HG02938 (cell line): Measurements from ENCODE around the gene UBAC2.
A peak's percentile ranks its signal among the peaks of the same experiment; 100 is the strongest.
"Not testable (repeated sequence)": the region's sequence is repeated elsewhere in the genome, so short reads cannot be mapped to it uniquely, and the experiment has no call there.

Experiments
- ATAC-seq: cut with Tn5 transposase; IDR thresholded peaks from one replicate; pipeline ENCODE4 v1.9.1; 2021; ENCODE audit warnings: mild to moderate bottlenecking, moderate library complexity; ENCODE audit not compliant: unreplicated experiment

UBAC2 gene

DNA sequence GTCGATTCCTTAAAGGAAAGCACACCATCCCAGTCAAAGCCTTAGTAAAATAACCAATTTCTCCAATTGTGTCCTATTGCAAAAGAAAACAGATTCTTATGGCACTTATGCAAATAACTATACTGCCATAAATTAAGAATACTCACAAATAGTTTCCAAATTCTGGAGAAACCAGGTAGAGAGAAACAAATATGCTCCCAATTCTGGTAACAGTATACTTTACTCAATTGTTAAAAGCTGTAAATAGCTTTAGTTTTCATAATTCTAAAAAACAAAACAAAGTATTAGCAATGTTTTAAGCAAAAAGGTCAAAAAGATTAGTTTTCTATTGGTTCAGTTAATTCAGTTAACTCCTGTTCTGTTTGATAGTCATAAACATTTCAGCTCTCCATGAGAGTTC is 18.2 kb upstream of the UBAC2 start:
- no peak for ATAC-seq

GRCh38 chr13:99185606-99186005 is 15.0 kb upstream of the UBAC2 start:
- ATAC-seq = no peak

DNA sequence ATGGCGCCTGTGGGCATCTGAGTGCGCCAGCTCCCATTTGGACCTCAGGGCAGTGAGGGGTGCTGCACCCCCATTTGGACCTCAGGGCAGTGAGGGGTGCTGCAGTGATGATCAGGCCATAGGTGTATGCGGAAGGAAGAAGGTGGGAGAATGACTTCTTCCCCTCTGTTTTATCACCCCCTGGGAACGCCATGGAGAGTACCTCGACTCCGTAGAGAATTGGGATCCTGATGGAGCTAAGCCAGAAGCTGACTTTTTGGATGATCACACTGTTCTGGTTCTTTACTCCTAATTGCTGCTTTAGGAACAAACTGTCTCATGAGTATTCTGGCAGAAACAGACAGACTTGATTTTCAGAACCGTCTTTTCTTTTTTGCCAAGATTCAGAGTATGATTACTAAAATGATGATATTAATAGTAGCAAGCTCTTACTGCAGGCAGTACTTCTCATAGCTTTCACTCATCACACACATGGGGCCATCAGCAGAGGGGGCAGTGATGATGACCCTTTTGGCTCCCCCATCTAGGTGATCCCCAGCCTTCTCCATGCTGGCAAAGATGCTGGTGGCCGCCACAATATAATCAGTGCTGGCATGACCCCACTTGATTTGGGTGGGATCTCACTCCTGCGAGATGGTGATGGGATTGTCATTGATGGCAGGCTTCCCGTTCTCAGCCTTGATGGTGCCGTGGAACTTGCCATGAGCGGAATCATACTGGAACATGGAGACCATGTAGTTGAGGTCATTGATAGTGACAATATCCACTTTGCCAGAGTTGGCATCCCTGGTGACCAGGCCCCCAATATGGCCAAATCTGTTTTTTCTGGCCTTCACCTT is 10.3 kb upstream of the UBAC2 start:
- ATAC-seq = no peak

DNA sequence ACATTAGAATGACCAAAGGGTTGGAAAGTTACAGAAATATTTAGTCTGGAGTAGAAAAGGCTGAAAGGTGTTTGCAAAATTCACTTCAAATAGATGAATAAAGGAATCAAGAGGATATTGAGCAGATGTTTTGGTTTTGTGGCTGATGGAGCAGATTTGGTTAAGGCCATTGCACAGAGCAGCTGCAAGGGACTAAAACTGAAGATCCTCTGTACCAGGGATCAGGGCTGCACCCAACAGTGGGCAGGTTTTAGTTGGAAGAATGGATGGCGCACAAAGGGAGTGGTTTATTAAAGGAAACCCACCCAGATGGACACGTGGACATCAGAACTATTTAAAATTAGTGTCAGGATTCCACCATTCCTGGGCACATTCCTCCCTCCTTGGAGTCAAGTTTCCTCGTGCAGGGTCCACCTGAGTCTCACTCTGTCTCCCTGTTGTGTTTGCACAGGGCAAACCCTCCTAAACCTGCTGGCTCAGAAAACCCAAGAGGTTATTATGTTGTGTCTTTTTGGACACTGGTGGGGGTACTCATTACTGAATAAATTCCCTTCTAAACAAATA is 9.2 kb upstream of the UBAC2 start:
- ATAC-seq = no peak

DNA sequence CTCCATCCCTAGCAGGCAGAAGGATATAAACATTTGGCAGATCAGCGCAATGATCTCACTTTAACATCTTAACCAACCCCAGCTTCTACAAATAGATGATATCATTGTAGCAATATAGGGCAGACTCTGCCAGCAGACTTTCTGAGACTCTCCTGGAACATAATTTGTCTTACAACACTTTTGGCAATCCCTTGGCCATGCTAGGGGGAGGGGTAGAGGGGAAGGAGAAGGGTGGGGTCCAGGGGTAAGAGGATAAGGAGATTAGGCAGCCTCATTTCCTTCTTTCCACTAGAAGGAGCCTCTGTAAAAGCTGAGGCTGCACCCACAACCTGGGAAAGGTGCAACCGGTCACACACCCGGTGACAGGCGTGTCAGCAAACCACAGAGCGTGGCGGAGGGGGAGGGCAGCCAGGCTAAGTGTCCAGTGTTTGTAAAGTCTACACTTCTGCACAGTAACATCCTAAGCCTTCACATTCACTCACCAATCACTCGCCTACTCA is 8.7 kb upstream of the UBAC2 start:
- ATAC-seq = no peak

GRCh38 chr13:99192480-99192879 is 8.2 kb upstream of the UBAC2 start:
- ATAC-seq = no peak

DNA sequence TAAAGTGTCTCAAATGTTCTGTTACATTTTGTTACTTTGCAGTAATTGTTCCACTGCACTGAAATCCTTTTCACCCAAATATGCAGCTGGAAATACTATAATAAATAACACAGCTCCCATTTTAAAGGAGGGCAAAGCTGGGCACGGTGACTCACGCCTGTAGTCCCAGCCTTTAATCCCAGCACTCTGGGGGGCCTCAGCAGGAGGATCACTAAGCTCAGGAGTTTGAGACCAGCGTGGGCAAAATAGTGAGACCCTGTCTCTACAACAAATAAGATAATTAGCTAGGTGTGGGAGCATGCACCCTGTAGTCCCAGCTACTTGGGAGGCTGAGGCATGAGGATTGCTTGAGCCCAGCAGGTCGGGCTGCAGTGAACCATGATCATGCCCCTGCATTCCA is 7.5 kb upstream of the UBAC2 start:
- ATAC-seq = no peak

DNA sequence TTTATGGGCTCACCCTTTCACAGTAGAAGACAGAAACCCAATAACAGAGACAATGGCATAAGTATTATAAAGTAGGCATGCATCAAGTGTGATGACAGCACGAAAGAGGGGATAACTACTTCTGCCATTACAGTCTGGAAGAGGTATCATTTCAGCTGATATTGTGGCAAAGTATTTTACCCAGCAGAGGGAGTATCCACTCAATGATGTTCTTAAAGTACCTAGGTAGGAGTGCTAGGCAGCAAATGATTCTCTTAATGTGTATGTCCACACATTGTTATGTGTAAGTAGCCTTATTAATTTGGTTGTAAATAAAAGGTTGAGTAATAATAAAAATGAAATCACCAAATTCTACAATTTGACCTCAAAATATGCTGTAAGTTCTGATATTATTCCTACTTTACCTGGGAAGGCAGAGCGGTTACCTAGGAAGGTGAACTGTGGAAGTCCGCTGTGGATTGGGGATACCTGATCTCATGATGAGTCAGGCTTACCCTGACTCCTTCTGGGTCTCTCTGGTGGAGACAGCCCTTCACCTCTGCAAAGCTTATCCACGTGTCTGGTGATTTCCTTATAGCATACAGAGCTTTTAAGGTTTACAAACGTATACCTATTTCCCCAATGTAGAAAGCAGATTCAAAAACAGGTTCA is 4.1 kb upstream of the UBAC2 start:
- no peak for ATAC-seq

DNA sequence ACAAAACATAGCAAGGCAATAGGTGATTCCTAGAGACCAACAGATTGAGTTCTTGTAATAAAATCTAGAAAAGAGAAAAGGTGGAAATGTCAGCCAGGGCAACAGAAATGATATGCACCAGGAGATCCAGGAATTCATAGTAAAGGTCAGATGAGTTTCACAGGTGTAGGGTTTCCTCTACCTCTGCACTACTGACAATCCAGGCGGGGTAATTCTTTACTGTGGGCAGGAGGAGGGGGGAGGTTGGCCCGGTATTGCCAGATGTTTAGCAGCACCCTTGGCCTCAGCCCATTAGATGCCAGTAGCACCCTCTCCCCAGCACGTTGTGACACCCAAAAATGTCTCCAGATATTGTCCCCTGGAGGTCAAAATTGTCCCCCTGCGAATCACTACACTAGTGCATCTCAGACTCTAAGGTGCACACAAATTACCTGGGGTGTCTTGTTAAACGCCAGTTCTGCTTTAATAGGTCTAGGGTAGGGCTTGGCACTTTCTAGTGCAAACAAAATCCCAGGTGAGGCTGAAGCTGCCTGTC is 3.5 kb upstream of the UBAC2 start:
- no peak for ATAC-seq

DNA sequence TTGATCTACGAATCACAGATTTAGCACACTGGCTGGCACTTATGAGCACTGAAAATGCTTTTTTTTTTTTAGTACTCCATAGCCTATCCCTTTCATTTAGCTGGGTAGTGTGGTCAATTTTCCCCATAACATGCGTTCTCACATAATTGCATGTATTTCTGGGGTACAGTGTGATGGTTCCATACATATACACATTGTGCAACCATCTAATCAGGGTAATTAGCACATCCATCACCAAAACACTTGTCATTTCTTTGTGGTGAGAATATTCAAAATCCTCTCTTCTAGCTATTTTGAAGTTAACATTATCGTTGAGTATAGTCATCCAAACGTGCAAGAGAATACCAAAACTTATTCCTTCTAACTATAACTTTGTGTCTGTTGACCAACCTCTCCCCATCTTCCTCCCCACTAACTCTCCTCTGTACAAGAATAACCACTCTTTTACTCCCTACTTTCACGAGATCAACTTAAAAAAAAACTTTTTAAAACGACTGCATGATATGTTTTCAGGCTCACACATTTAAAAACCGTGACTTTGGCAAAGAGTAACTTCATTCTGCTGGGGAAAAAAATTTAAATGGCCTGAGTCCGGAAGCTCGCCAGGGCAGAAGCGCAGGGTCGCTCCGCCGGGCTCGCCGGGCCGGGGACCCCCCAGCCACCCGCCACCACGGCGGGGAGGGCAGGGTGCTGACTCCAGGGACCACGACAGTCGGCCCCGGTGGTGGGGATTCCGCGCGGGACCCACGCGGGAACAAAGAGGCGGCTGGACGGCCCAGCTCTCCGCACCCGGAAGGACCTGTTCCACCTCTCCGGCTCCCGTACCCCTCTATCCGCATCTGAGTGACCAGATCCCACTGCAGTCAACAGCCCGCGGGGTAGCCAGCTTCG is 868 bp upstream of the UBAC2 start:
- peak; percentile 0 for ATAC-seq

DNA sequence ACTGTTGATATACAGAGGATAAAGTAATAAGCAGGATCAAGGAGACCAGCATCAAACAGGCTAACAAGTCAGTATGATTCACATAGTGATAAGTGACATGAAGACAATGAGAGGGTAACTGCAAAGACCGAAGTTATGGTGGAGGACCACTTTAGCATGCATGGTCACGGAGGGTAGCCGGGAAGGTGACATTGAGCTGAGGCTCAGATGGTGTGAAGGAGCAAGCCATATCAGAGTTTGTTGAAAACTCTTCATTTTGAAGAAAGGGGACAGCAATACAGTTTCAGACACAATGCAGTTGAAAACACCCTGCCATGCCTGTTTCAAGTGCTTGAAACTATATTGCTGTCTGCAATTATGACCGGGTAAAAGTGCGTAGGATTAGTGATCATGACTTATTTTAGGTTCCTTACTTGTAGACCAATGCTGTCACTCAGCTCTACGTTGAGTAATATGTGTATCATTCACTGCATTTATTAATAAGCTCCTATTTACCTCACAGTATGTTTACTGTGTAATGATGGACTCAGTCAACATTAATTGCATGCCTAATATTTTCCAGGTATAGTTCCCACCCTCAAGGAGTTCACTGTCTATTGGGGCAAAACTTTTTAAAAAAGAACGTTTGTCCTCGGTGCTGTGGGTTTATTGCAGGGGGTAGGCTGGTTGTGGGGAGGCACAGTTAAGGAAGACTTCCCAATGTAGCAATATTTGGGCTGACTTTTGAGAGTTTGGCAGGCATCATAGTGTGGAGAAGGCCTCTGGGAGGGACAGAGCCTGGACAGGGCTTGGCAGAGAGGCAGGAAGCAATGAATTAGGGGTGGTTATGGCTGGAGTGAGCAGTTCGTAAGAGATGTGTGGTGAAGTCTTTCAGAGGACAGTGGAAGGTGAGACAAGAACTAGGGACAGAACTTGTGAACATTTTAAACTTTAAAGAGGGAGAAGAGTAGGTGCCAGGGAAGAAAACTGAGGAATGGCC is 3.2 kb downstream of the UBAC2 start:
- ATAC-seq = peak; percentile 26

DNA sequence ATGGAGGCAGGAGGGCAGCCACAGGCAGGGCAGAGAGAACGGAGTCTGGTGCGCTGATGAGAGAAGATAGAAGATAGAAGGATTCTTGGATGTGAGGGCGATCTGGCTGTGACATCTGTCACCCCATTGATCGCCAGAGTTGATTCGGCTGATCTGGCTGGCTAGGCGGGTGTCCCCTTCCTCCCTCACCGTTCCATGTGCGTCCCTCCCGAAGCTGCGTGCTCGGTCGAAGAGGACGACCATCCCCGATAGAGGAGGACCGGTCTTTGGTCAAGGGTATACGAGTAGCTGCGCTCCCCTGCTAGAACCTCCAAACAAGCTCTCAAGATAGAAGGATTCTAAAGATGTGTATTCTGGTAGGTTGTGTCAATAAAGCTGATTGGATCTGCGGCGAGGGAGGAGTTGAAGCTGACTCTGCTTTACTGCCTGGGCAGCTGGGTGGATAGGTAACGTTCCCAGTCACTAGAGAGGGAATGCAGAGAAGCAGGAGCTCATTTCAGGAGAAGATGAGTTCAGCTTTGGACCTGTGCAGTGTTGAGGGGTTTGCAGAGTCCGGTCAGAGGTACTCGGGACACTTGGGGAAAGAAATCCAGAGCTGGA is 5.1 kb downstream of the UBAC2 start:
- ATAC-seq = no peak

DNA sequence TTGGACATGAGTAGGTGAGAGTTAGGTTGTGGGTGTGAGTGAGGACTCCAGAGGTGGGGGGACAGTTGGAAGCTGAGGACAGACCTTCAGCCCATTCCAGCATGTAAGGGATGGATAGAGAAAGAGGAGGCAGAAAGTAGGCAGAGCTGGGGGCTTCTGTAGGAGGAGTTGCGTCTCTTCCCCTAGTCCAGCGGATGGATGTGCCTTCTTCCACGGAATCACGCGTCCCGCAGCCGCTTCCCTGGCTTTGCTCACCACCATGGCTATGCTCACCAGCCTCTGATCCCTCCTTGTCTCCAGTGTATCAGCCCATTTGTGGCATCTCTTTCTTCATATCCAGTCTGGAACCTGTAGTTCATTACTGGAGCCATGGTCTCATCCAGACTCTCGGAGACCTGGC is 5.6 kb downstream of the UBAC2 start:
- no peak for ATAC-seq

DNA sequence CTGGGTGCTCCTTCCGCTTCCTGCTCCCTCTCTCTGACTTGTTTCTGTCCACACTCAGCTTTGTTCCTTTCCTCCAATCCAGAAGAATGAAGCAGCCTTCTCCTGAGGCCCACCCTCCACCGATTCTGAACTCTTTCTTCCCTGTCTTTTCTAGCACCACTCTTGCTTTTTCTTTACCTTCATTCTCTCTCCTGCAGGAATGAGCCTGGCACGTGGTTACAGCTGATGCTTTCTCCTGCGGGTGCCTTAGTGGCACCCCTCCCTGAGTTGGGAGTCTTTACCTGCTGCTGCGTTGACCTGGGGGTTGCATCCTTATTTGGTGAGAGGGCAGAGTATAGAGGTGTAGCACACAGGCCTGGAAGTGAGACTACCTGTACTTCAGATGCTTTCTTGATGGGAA is 6.2 kb downstream of the UBAC2 start:
- no peak for ATAC-seq

DNA sequence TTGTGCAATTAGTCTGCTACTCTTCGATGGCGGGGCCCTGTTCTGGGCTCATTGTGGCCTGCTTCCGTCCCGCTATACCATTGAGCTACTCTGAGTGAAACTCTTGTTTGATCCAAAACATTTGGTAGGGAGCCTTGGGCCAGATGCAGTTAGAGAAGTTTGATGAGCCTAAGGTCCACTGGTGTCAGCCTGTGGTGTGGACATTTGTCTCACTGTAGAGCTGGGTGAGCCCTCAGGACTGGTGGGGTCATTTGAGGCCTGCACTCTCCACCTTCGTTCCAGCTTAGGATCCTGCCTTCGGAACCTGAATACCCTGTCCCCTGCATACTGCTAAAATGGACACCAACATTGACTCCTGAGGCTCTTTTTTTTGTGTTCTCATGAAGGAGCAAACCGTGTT is 6.9 kb downstream of the UBAC2 start:
- no peak for ATAC-seq

DNA sequence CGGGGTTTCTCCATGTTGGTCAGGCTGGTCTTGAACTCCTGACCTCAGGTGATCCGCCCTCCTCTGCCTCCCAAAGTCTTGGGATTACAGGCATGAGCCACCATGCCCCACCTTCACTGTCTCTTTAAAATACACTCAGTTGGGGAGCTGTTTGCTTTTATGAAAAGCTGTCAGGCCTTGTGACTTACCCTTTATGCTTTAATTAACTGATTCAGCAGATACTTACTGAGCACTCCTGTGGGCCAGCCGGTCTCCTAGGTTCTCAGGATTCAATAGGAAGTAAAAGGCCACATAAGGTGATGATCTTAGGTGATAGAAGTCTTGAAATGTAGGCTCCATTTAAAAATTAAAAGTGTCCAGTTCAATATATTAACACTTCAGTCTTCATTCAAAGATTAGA is 7.5 kb downstream of the UBAC2 start:
- no peak for ATAC-seq

- no peak for ATAC-seq
Measured at GRCh38 chr13:99208845-99209527, 8.3 kb downstream of the UBAC2 start.

DNA sequence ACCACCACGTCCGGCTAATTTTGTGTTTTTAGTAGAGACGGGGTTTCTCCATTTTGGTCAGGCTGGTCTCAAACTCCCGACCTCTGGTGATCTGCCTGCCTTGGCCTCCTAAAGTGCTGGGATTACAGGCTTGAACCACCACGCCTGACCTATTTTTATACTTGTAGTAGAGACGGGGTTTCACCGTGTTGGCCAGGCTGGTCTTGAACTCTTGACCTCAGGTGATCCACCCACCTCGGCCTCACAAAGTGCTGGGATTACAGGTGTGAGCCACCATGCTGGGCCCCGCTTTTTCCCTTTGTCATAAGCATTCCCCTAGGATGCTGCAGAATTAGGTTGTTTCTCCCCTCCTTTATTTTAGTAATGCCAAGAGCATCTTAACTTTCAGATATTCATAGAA is 10.0 kb downstream of the UBAC2 start:
- ATAC-seq = not testable (repeated sequence)
